ENCODE data around the gene E2F6. TPM values are rescaled to one million over a fixed set of nuclear protein-coding genes. Genes with fewer than 3 reads are reported as not detected.

E2F6 gene
- polyA plus RNA-seq, 3 donors = 3.5 to 6.4 (median 3.7) TPM

DNA sequence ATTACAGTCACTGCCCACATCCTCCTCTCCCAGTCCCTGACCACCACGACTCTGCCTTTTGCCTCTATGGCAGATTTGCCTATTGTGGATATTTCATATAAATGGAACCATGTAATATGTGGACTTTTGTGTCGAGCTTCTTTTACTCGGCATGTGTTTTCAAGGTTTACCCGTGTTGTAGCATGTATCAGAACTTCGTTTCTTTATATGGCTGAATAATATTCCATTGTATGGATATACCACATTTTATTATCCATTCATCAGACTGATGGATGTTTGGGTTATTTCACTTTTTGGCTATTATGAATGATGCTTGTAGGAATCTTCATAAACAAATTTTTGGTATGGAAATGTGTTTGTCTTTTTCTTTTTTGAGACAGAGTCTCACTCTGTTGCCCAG is 24.2 kb upstream of the E2F6 start:
- no peak overlapping the region for H3K27ac Mint-ChIP-seq
- peaks cover 30 to 51% (median 40%) of the 10 kb centered on the region in 3 donors for H3K27me3 Mint-ChIP-seq (ENCODE audit: low read depth in 3 of 3)
- no peaks in the 10 kb centered on the region for H3K79me2 ChIP-seq (ENCODE audit: insufficient read depth, low read length)
- H3K27ac ChIP-seq (ENCODE audit: low read depth in 1 of 2, low read length in 2 of 2) = no peak overlapping the region
- DNase-seq = no peak
- no peaks in the 10 kb centered on the region for H3K4me1 Mint-ChIP-seq
- WGBS (ENCODE audit: insufficient coverage) = no CpG with 5 or more reads among the region's 5 CpGs
- no peaks in the 10 kb centered on the region for H3K4me1 ChIP-seq (ENCODE audit: control insufficient read depth in 1 of 2, insufficient read depth in 2 of 2, low read length in 2 of 2)
- no peaks in the 10 kb centered on the region for H4K20me1 ChIP-seq (ENCODE audit: insufficient read depth, low read length)
- H3K36me3 ChIP-seq (replicated peaks in 1 of 2; ENCODE audit: control insufficient read depth in 1 of 2, insufficient read depth in 2 of 2, low read length in 2 of 2) = no peaks in the 10 kb centered on the region
- H3K4me3 Mint-ChIP-seq = no peak overlapping the region
- H3K4me3 ChIP-seq (replicated peaks in 1 of 3; ENCODE audit: low read depth in 2 of 3, low read length in 3 of 3) = no peak overlapping the region
- TF ChIP-seq, protein P1, sequence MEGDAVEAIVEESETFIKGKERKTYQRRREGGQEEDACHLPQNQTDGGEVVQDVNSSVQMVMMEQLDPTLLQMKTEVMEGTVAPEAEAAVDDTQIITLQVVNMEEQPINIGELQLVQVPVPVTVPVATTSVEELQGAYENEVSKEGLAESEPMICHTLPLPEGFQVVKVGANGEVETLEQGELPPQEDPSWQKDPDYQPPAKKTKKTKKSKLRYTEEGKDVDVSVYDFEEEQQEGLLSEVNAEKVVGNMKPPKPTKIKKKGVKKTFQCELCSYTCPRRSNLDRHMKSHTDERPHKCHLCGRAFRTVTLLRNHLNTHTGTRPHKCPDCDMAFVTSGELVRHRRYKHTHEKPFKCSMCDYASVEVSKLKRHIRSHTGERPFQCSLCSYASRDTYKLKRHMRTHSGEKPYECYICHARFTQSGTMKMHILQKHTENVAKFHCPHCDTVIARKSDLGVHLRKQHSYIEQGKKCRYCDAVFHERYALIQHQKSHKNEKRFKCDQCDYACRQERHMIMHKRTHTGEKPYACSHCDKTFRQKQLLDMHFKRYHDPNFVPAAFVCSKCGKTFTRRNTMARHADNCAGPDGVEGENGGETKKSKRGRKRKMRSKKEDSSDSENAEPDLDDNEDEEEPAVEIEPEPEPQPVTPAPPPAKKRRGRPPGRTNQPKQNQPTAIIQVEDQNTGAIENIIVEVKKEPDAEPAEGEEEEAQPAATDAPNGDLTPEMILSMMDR (IDR thresholded peaks at IDR 0.05) = no peak
- H3K36me3 Mint-ChIP-seq = no peaks in the 10 kb centered on the region
- H2AFZ ChIP-seq (ENCODE audit: insufficient read depth, low read depth, low read length, poor library complexity, severe bottlenecking) = no peak overlapping the region
- H3K27me3 ChIP-seq (ENCODE audit: control insufficient read depth in 2 of 2, insufficient read depth in 2 of 2, low read length in 2 of 2) = peaks cover 8 to 31% of the 10 kb centered on the region in 2 donors
- intact Hi-C loops (cut with micrococcal nuclease) = no loop called here
- peaks cover 0 to 10% (median 7%) of the 10 kb centered on the region in 7 donors for H3K9me3 Mint-ChIP-seq
- H3K9me3 ChIP-seq (replicated peaks in 1 of 2; ENCODE audit: control insufficient read depth in 1 of 2, insufficient read depth in 1 of 2, low read length in 2 of 2) = no peaks in the 10 kb centered on the region
- no peak overlapping the region for H3K9ac ChIP-seq (ENCODE audit: insufficient read depth, low read length, poor library complexity, severe bottlenecking)
- H3K4me2 ChIP-seq (replicated peaks; ENCODE audit: extremely low read depth, low read length, poor library complexity, severe bottlenecking) = no peak overlapping the region

DNA sequence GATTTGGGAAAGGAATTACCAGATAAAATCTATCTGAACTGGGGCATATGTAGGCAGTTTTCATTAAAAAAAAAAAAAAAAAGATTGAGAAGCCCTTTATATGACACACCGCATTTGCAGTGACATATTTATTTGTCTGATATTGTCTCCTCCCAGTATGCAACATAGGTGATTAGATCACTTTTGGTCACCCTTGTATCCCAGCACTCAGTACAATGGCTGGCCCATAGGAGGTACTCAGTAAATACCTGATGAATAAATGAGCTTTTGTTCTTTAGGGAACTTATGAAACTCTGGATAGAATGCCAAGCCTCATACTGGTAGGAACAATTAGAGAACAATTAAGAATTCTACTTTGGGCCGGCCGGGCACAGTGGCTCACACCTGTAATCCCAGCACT is 22.8 kb upstream of the E2F6 start:
- no peaks in the 10 kb centered on the region for H3K4me1 ChIP-seq (ENCODE audit: control insufficient read depth in 1 of 2, insufficient read depth in 2 of 2, low read length in 2 of 2)
- no peak overlapping the region for H3K4me2 ChIP-seq (replicated peaks; ENCODE audit: extremely low read depth, low read length, poor library complexity, severe bottlenecking)
- peaks cover 17 to 38% of the 10 kb centered on the region in 2 donors for H3K27me3 ChIP-seq (ENCODE audit: control insufficient read depth in 2 of 2, insufficient read depth in 2 of 2, low read length in 2 of 2)
- H3K27ac ChIP-seq (ENCODE audit: low read depth in 1 of 2, low read length in 2 of 2) = no peak overlapping the region
- H3K36me3 Mint-ChIP-seq = no peaks in the 10 kb centered on the region
- H4K20me1 ChIP-seq (ENCODE audit: insufficient read depth, low read length) = no peaks in the 10 kb centered on the region
- no peaks in the 10 kb centered on the region for H3K4me1 Mint-ChIP-seq
- no CpG with 5 or more reads among the region's 3 CpGs for WGBS (ENCODE audit: insufficient coverage)
- no peak overlapping the region for H2AFZ ChIP-seq (ENCODE audit: insufficient read depth, low read depth, low read length, poor library complexity, severe bottlenecking)
- peaks cover 0 to 13% (median 7%) of the 10 kb centered on the region in 7 donors for H3K9me3 Mint-ChIP-seq
- no peak overlapping the region for H3K27ac Mint-ChIP-seq
- H3K36me3 ChIP-seq (replicated peaks in 1 of 2; ENCODE audit: control insufficient read depth in 1 of 2, insufficient read depth in 2 of 2, low read length in 2 of 2) = no peaks in the 10 kb centered on the region
- TF ChIP-seq, protein P1 (IDR thresholded peaks at IDR 0.05) = no peak
- H3K4me3 ChIP-seq (replicated peaks in 1 of 3; ENCODE audit: low read depth in 2 of 3, low read length in 3 of 3) = no peak overlapping the region
- H3K27me3 Mint-ChIP-seq (ENCODE audit: low read depth in 3 of 3) = peaks cover 44 to 62% (median 51%) of the 10 kb centered on the region in 3 donors
- no peak overlapping the region for H3K9ac ChIP-seq (ENCODE audit: insufficient read depth, low read length, poor library complexity, severe bottlenecking)
- no peak for DNase-seq
- intact Hi-C loops (cut with micrococcal nuclease) = no loop called here
- no peaks in the 10 kb centered on the region for H3K79me2 ChIP-seq (ENCODE audit: insufficient read depth, low read length)
- no peak overlapping the region for H3K4me3 Mint-ChIP-seq
- peaks cover 0 to 9% of the 10 kb centered on the region in 2 donors for H3K9me3 ChIP-seq (replicated peaks in 1 of 2; ENCODE audit: control insufficient read depth in 1 of 2, insufficient read depth in 1 of 2, low read length in 2 of 2)

Measured in CD14-positive monocyte (primary cell).